H1 (cell line): ENCODE measurements around the gene PRKCH. TPM values are rescaled to one million over a fixed set of nuclear protein-coding genes. Genes with fewer than 3 reads are reported as not detected.

Experiments used
- CTCF ChIA-PET: fragments of 300-600 bp; sonication (Branson Sonifier 250); formaldehyde crosslinking; loops from one replicate; lab custom pipeline; 2021; ENCODE audit not compliant: partially characterized antibody; lab: Charles Lee
- POLR2A ChIA-PET: fragments of 300-600 bp; sonication (Branson Sonifier 250); formaldehyde crosslinking; loops from one replicate; lab custom pipeline; 2021; ENCODE audit warnings: inconsistent platforms; ENCODE audit not compliant: partially characterized antibody; lab: Charles Lee
- DNase-seq, 2 experiments: peaks; one replicate each; pipeline versions ENCODE4 v3.0.0 to v3.0.0-alpha.2; 2010 to 2022; ENCODE audit warnings: low spot score in 2 of 2, low read depth in 1 of 2, mixed read lengths in 1 of 2
- FAIRE-seq: peaks from 2 replicates; lab custom pipeline; 2011; peaks lifted over from hg19 to GRCh38; lab: Jason Lieb, UNC
- H2AFZ ChIP-seq: 2 replicates; pipeline ENCODE4 v1.8.1; 2012; ENCODE audit warnings: low read length, inconsistent platforms
- H2AK5ac ChIP-seq: 2 replicates; pipeline ENCODE4 v1.6.1; 2013; ENCODE audit warnings: low read depth, low read length
- H2BK120ac ChIP-seq: replicated peaks from 2 replicates; pipeline ENCODE3; 2013; ENCODE audit warnings: low read depth, low read length, inconsistent platforms
- H2BK12ac ChIP-seq: 2 replicates; pipeline ENCODE4 v1.6.1; 2013; ENCODE audit warnings: low read depth, low read length
- H2BK15ac ChIP-seq: 2 replicates; pipeline ENCODE4 v1.6.1; 2013; ENCODE audit warnings: low read length
- H2BK20ac ChIP-seq: 2 replicates; pipeline ENCODE4 v1.6.1; 2013; ENCODE audit warnings: low read length
- H2BK5ac ChIP-seq: 2 replicates; pipeline ENCODE4 v1.6.1; 2013; ENCODE audit warnings: low read depth, low read length
- H3K14ac ChIP-seq: 2 replicates; pipeline ENCODE4 v1.6.1; 2013; ENCODE audit warnings: inconsistent platforms; ENCODE audit not compliant: insufficient read length
- H3K18ac ChIP-seq: 2 replicates; pipeline ENCODE4 v1.6.1; 2013; ENCODE audit warnings: low read length; ENCODE audit errors: extremely low read depth
- H3K23ac ChIP-seq: 2 replicates; pipeline ENCODE4 v1.6.1; 2013; ENCODE audit warnings: inconsistent platforms; ENCODE audit not compliant: insufficient read length
- H3K23me2 ChIP-seq: 2 replicates; pipeline ENCODE4 v1.6.1; 2013; ENCODE audit warnings: low read depth, low read length
- H3K27ac ChIP-seq: 2 replicates; pipeline ENCODE4 v1.6.1; 2011; ENCODE audit warnings: low read depth, low read length, inconsistent platforms
- H3K27me3 ChIP-seq, 4 experiments: replicated peaks in 1 of 4; 1 replicate in 1 of 4; 2 replicates in 3 of 4; pipeline versions ENCODE4 v1.6.1 to v1.8.1; 2011 to 2013; ENCODE audit warnings: low read length in 3 of 4, mild to moderate bottlenecking in 3 of 4, inconsistent platforms in 2 of 4, mixed read lengths in 2 of 4, moderate library complexity in 1 of 4; ENCODE audit not compliant: control insufficient read depth in 3 of 4, insufficient read depth in 3 of 4; ENCODE audit errors: extremely low read depth in 1 of 4
- H3K36me3 ChIP-seq, 4 experiments: 2 replicates each; pipeline versions ENCODE4 v1.6.1 to v1.8.1; 2011 to 2013; ENCODE audit warnings: mild to moderate bottlenecking in 4 of 4, low read length in 3 of 4, moderate library complexity in 2 of 4, control low read depth in 1 of 4, inconsistent platforms in 1 of 4; ENCODE audit not compliant: insufficient read depth in 4 of 4, control insufficient read depth in 2 of 4
- H3K4ac ChIP-seq: replicated peaks from 2 replicates; pipeline ENCODE3; 2013; ENCODE audit warnings: low read length, low read depth, mixed read lengths, inconsistent platforms; ENCODE audit not compliant: insufficient read length
- H3K4me1 ChIP-seq, 4 experiments: replicated peaks in 1 of 4; 1 replicate in 1 of 4; 2 replicates in 3 of 4; pipeline versions ENCODE4 v1.6.1 to v1.8.1; 2011 to 2013; ENCODE audit warnings: low read length in 3 of 4, inconsistent platforms in 2 of 4, mixed read lengths in 1 of 4; ENCODE audit not compliant: insufficient read depth in 4 of 4, control insufficient read depth in 3 of 4
- H3K4me2 ChIP-seq, 2 experiments: 2 replicates each; pipeline versions ENCODE4 v1.6.1 to v1.8.1; 2011 to 2013; ENCODE audit warnings: low read depth in 2 of 2, low read length in 2 of 2, control low read depth in 1 of 2, inconsistent platforms in 1 of 2, mild to moderate bottlenecking in 1 of 2; ENCODE audit not compliant: insufficient read depth in 1 of 2
- H3K4me3 ChIP-seq, 4 experiments: fragments of 200-600, 300-600 bp in 1 of 4; sonication (generic), shearing (Covaris generic), sonication (Bioruptor Twin) in 1 of 4; 2 replicates each; pipeline versions ENCODE4 v1.5.1 to v1.8.1; 2011 to 2016; ENCODE audit warnings: low read length in 4 of 4, low read depth in 3 of 4, control low read depth in 2 of 4, inconsistent platforms in 2 of 4, mild to moderate bottlenecking in 2 of 4, mixed read lengths in 1 of 4, moderate library complexity in 1 of 4; ENCODE audit not compliant: insufficient read depth in 2 of 4; ENCODE audit errors: extremely low read depth in 1 of 4
- H3K56ac ChIP-seq: replicated peaks from 2 replicates; pipeline ENCODE3; 2013; ENCODE audit warnings: low read depth, mild to moderate bottlenecking, mixed read lengths, low read length, inconsistent platforms; ENCODE audit not compliant: insufficient read length
- H3K79me1 ChIP-seq: 2 replicates; pipeline ENCODE4 v1.6.1; 2013; ENCODE audit warnings: low read depth, low read length, control low read depth
- H3K79me2 ChIP-seq, 2 experiments: 2 replicates each; pipeline versions ENCODE4 v1.6.1 to v1.8.1; 2012 to 2013; ENCODE audit warnings: low read length in 2 of 2, mild to moderate bottlenecking in 2 of 2, inconsistent platforms in 1 of 2; ENCODE audit not compliant: insufficient read depth in 2 of 2, control insufficient read depth in 1 of 2
- H3K9ac ChIP-seq, 4 experiments: replicated peaks in 1 of 4; 1 replicate in 1 of 4; 2 replicates in 3 of 4; pipeline versions ENCODE4 v1.6.1 to v1.8.1; 2011 to 2013; ENCODE audit warnings: low read depth in 3 of 4, low read length in 3 of 4, control low read depth in 2 of 4, mild to moderate bottlenecking in 2 of 4, moderate library complexity in 2 of 4, inconsistent platforms in 1 of 4; ENCODE audit errors: extremely low read depth in 1 of 4
- H3K9me3 ChIP-seq, 2 experiments: 2 replicates each; pipeline versions ENCODE4 v1.6.1 to v1.8.1; 2012 to 2013; ENCODE audit warnings: mild to moderate bottlenecking in 2 of 2, moderate library complexity in 2 of 2, control low read depth in 1 of 2, inconsistent platforms in 1 of 2, low read depth in 1 of 2, low read length in 1 of 2, mixed read lengths in 1 of 2; ENCODE audit not compliant: insufficient read depth in 2 of 2
- H4K20me1 ChIP-seq, 2 experiments: replicated peaks in 1 of 2; 2 replicates each; pipeline versions ENCODE3 to v1.8.1; 2011 to 2013; ENCODE audit warnings: inconsistent platforms in 2 of 2, low read length in 2 of 2, mild to moderate bottlenecking in 1 of 2; ENCODE audit not compliant: insufficient read depth in 2 of 2, control insufficient read depth in 1 of 2
- H4K5ac ChIP-seq: 2 replicates; pipeline ENCODE4 v1.6.1; 2013; ENCODE audit warnings: low read length, low read depth, mixed read lengths, inconsistent platforms; ENCODE audit not compliant: insufficient read length
- H4K8ac ChIP-seq: 2 replicates; pipeline ENCODE4 v1.8.0; 2013; ENCODE audit warnings: mild to moderate bottlenecking, moderate library complexity, low read length, inconsistent platforms; ENCODE audit not compliant: insufficient read depth; ENCODE audit errors: extremely low read depth
- H4K91ac ChIP-seq: replicated peaks from 2 replicates; pipeline ENCODE3; 2013; ENCODE audit warnings: low read length, mixed read lengths, inconsistent platforms; ENCODE audit not compliant: insufficient read length
- CTBP2 ChIP-seq: IDR thresholded peaks from 2 replicates; pipeline ENCODE4 v1.7.0; 2011; ENCODE audit warnings: borderline replicate concordance, mild to moderate bottlenecking, moderate library complexity, mixed read lengths, low read length; ENCODE audit not compliant: insufficient read depth, insufficient read length
- GABPA ChIP-seq: IDR thresholded peaks from 2 replicates; pipeline ENCODE4 v1.6.1; 2011; ENCODE audit warnings: mild to moderate bottlenecking, low read length, moderate library complexity, borderline replicate concordance; ENCODE audit not compliant: insufficient read depth
- POU5F1 ChIP-seq: IDR thresholded peaks from 2 replicates; pipeline ENCODE4 v1.6.1; 2011; ENCODE audit warnings: low read depth, mild to moderate bottlenecking, low read length, moderate library complexity
- RAD21 ChIP-seq, 2 experiments: IDR thresholded peaks in 1 of 2; conservative IDR thresholded peaks in 1 of 2; 2 replicates each; pipeline ENCODE4 v1.6.1; 2011; ENCODE audit warnings: low read depth in 2 of 2, low read length in 2 of 2, improper control_type of control experiment in 1 of 2, inconsistent platforms in 1 of 2, mild to moderate bottlenecking in 1 of 2, moderate library complexity in 1 of 2
- SIRT6 ChIP-seq: IDR thresholded peaks from one replicate; pipeline ENCODE4 v1.7.1; 2012; ENCODE audit warnings: low read length, inconsistent platforms
- SUZ12 ChIP-seq: fragments of 200-600 bp; sonication (generic); IDR thresholded peaks from 2 replicates; pipeline ENCODE4 v1.6.1; 2012; ENCODE audit warnings: mild to moderate bottlenecking, inconsistent platforms, low read length, moderate library complexity, mixed read lengths
- WGBS, 2 experiments: shearing (Covaris generic) in 1 of 2; methylation state at CpG; one replicate each; pipeline versions ENCODE4 v1.1.6 to v1.1.7; 2013 to 2015; ENCODE audit warnings: low lambda C conversion rate in 2 of 2, mixed read lengths in 2 of 2, inconsistent platforms in 1 of 2, low coverage in 1 of 2, missing lambda C conversion rate in 1 of 2; ENCODE audit not compliant: insufficient replicate concordance in 2 of 2, insufficient coverage in 1 of 2, insufficient read length in 1 of 2; ENCODE audit errors: extremely low coverage in 1 of 2, missing lambda C conversion rate in 1 of 2; 5-methylcytosine and 5-hydroxymethylcytosine counted together
- polyA plus RNA-seq, 7 experiments: library from polyadenylated mRNA; depleted of rRNA in 3 of 7; stranded (reverse) in 5 of 7; unstranded in 2 of 7; fragments of >200 nt in 5 of 7; fragments of 200-250 nt in 2 of 7; gene quantifications; 1 replicate in 5 of 7; 2 replicates in 1 of 7; 4 replicates in 1 of 7; pipeline versions ENCODE4 v1.2.1 to v1.2.3, GENCODE V29; 2011 to 2013; ENCODE audit warnings: missing spikeins in 2 of 7, mixed read lengths in 2 of 7
- total RNA-seq: library from RNA; stranded (reverse); fragmentation: NEBNext Ultra II Directional; extraction: Animal tissue kit (Norgen Biotek cat#: 25700); gene quantifications from 2 replicates; pipeline ENCODE4 v1.2.1, GENCODE V29; 2021

Gene PRKCH
- total and polyA plus RNA-seq, 2 of the 8 experiments (the other 6 are each of a cell fraction or from before 2014, with no cell fraction given), result 6.4 to 7.0 TPM

- 0 out of 2 replicates have a peak overlapping the region, but pooled peaks have one; percentile 38 for H3K18ac ChIP-seq
- FAIRE-seq (no peak), DNase-seq (no peak)
- H3K9ac ChIP-seq, result no peak overlapping the region
- no peak overlapping the region for H3K27ac ChIP-seq
- no peaks in the 10 kb centered on the region for H3K36me3 ChIP-seq
- H2AK5ac ChIP-seq, result 0 out of 2 replicates have a peak overlapping the region, but pooled peaks have one; percentile 11
- no peak overlapping the region for H2BK12ac ChIP-seq
- no peak overlapping the region for H4K8ac ChIP-seq
- no peaks in the 10 kb centered on the region; a peak in 1 of 7 replicates for H3K27me3 ChIP-seq
- no peak overlapping the region for H3K4ac ChIP-seq
- H3K56ac ChIP-seq, result no peak overlapping the region
- H3K79me2 ChIP-seq, result no peaks in the 10 kb centered on the region
- WGBS, 2 experiments, result 85% methylated on average over 10 of the region's 10 CpGs; no CpG with 5 or more reads in 1 of the 2 experiments
- H2BK20ac ChIP-seq, result no peak overlapping the region
- no peak overlapping the region for H2AFZ ChIP-seq
- no peak overlapping the region for H3K23ac ChIP-seq
- H4K20me1 ChIP-seq, result no peaks in the 10 kb centered on the region
- no peaks in the 10 kb centered on the region for H3K9me3 ChIP-seq
- no peaks in the 10 kb centered on the region for H3K79me1 ChIP-seq
- H3K4me2 ChIP-seq, result no peak overlapping the region
- no peak overlapping the region for H3K4me3 ChIP-seq
- no peak overlapping the region for H4K5ac ChIP-seq
- no peak overlapping the region for H2BK120ac ChIP-seq
- H3K4me1 ChIP-seq, result peaks cover 0 to 4% (median 3%) of the 10 kb centered on the region in 4 experiments; a peak in 4 of 7 replicates
- no peaks in the 10 kb centered on the region for H3K23me2 ChIP-seq
- TF ChIP-seq CTBP2, result no peak
- no peak for TF ChIP-seq SUZ12
- no peak for TF ChIP-seq SIRT6
- no peak for TF ChIP-seq POU5F1
- TF ChIP-seq GABPA, result no peak
- TF ChIP-seq RAD21 (IDR thresholded peaks at IDR 0.05 in 1 of 2, conservative IDR thresholded peaks at IDR 0.05 in 1 of 2; ENCODE audit: low read depth in 2 of 2, low read length in 2 of 2), result peak in 1 of 2 experiments; percentile 16; a peak in 1 of 4 replicates
- CTCF ChIA-PET, result interaction anchor here (0.6 to 3.7 kb wide), 13 partner anchors 11 to 360 kb away, joined by 3 to 17 read pairs (median 4); no protein-coding TSS in a partner anchor
- H3K14ac ChIP-seq, result no peak overlapping the region
- POLR2A ChIA-PET, result interaction anchor here (1.0 to 3.0 kb wide), 2 partner anchors 11 to 25 kb away, joined by 3 to 11 read pairs; no protein-coding TSS in a partner anchor
- no peak overlapping the region for H2BK15ac ChIP-seq
- H2BK5ac ChIP-seq, result no peak overlapping the region
- no peak overlapping the region for H4K91ac ChIP-seq
Measured at GRCh38 chr14:61477712-61478462, 156.5 kb downstream of the PRKCH start.
